Colonic mucosa (tissue), 4 donors: ENCODE results near the gene ECHDC3. TPM values are rescaled to one million over a fixed set of nuclear protein-coding genes. Genes with fewer than 3 reads are reported as not detected.
"Not testable (repeated sequence)": the region's sequence is repeated elsewhere in the genome, so short reads cannot be mapped to it uniquely, and the experiment has no call there.

Experiments
- DNase-seq: peaks from one replicate; pipeline ENCODE4 v3.0.0-alpha.2; 2020
- H3K27ac ChIP-seq: fragments of 200-600 bp; one replicate; pipeline ENCODE4 v1.8.0; 2021
- H3K27me3 ChIP-seq: fragments of 200-600 bp; one replicate; pipeline ENCODE4 v1.8.0; 2021
- H3K36me3 ChIP-seq: fragments of 200-600 bp; one replicate; pipeline ENCODE4 v1.8.0; 2021
- H3K4me1 ChIP-seq: fragments of 200-600 bp; one replicate; pipeline ENCODE4 v1.8.0; 2021; ENCODE audit warnings: mild to moderate bottlenecking
- H3K4me3 ChIP-seq: fragments of 200-600 bp; one replicate; pipeline ENCODE4 v1.8.0; 2021
- H3K9ac ChIP-seq, 2 donors: one replicate each; pipeline ENCODE4 v1.7.0; 2013; ENCODE audit warnings: control low read depth in 2 of 2, low read depth in 2 of 2, low read length in 2 of 2
- H3K9me3 ChIP-seq: fragments of 200-600 bp; one replicate; pipeline ENCODE4 v1.8.0; 2021
- CTCF ChIP-seq: fragments of 200-600 bp; IDR thresholded peaks from one replicate; pipeline ENCODE4 v1.8.0; 2022; ENCODE audit warnings: antibody characterized with exemption, mild to moderate bottlenecking
- intact Hi-C: fragments of 100-400 bp; cut with DNase I; formaldehyde crosslinking; loops from one replicate; pipeline ENCODE4 v1.14.1; 2022
- total RNA-seq, 2 donors: library from RNA; stranded (reverse); fragmentation: NEBNext Ultra II Directional in 1 of 2; extraction: Animal tissue kit (Norgen Biotek cat#: 25700) in 1 of 2; gene quantifications; one replicate each; pipeline ENCODE4 v1.2.1, GENCODE V29; 2021
- donor health status: healthy.
- donor health status: DM: no; HTN: no; CAD: no.
- donor health status: DM: no; HTN: no; CAD: no.

The ECHDC3 gene
- total RNA-seq, 2 donors from 2014 or later, result 14.0 to 17.6 TPM

GRCh38 chr10:11704092-11704491, 38.1 kb upstream of the ECHDC3 start:
- Histone ChIP-seq H3K9me3 (no peaks in the 10 kb centered on the region), H3K27ac (no peak overlapping the region), H3K9ac (no peak overlapping the region), H3K36me3 (no peaks in the 10 kb centered on the region), H3K27me3 (no peaks in the 10 kb centered on the region), H3K4me1 (no peaks in the 10 kb centered on the region), H3K4me3 (no peak overlapping the region)
- no peak for TF ChIP-seq CTCF
- intact Hi-C loops, result no loop called here
- DNase-seq, result no peak

- no peak overlapping the region for H3K4me3 ChIP-seq
- H3K27ac ChIP-seq, result no peak overlapping the region
- H3K4me1 ChIP-seq, result no peaks in the 10 kb centered on the region
- intact Hi-C loops, result no loop called here
- no peak for DNase-seq
- H3K9ac ChIP-seq, result no peak overlapping the region
- H3K36me3 ChIP-seq, result no peaks in the 10 kb centered on the region
- H3K9me3 ChIP-seq, result no peaks in the 10 kb centered on the region
- TF ChIP-seq CTCF, result no peak
- H3K27me3 ChIP-seq, result no peaks in the 10 kb centered on the region
Measured at GRCh38 chr10:11705722-11706121, 36.5 kb upstream of the ECHDC3 start.

- H3K36me3 ChIP-seq, result no peaks in the 10 kb centered on the region
- no peak overlapping the region for H3K4me3 ChIP-seq
- H3K4me1 ChIP-seq, result no peaks in the 10 kb centered on the region
- intact Hi-C loops, result no loop called here
- H3K27ac ChIP-seq, result no peak overlapping the region
- H3K27me3 ChIP-seq, result no peaks in the 10 kb centered on the region
- no peak for TF ChIP-seq CTCF
- H3K9me3 ChIP-seq, result no peaks in the 10 kb centered on the region
- no peak for DNase-seq
- no peak overlapping the region for H3K9ac ChIP-seq
Measured at GRCh38 chr10:11706895-11707567, 35.2 kb upstream of the ECHDC3 start.

GRCh38 chr10:11707624-11708350, 34.4 kb upstream of the ECHDC3 start:
- Histone ChIP-seq H3K27ac (no peak overlapping the region), H3K4me1 (no peaks in the 10 kb centered on the region), H3K36me3 (no peaks in the 10 kb centered on the region), H3K9me3 (no peaks in the 10 kb centered on the region), H3K27me3 (no peaks in the 10 kb centered on the region), H3K4me3 (no peak overlapping the region), H3K9ac (no peak overlapping the region)
- intact Hi-C loops, result no loop called here
- DNase-seq, result no peak
- no peak for TF ChIP-seq CTCF

GRCh38 chr10:11708801-11709200, 33.4 kb upstream of the ECHDC3 start:
- H3K9me3 ChIP-seq, H3K27me3 ChIP-seq, H3K36me3 ChIP-seq, H3K4me1 ChIP-seq, H3K9ac ChIP-seq, H3K27ac ChIP-seq, H3K4me3 ChIP-seq, DNase-seq, intact Hi-C loops: not testable (repeated sequence)

- no peaks in the 10 kb centered on the region for H3K27me3 ChIP-seq
- intact Hi-C loops, result no loop called here
- no peaks in the 10 kb centered on the region for H3K4me1 ChIP-seq
- H3K4me3 ChIP-seq, result no peak overlapping the region
- H3K9ac ChIP-seq, result no peak overlapping the region
- H3K27ac ChIP-seq, result no peak overlapping the region
- no peak for TF ChIP-seq CTCF
- no peaks in the 10 kb centered on the region for H3K36me3 ChIP-seq
- no peaks in the 10 kb centered on the region for H3K9me3 ChIP-seq
- no peak for DNase-seq
Measured at GRCh38 chr10:11712744-11713143, 29.4 kb upstream of the ECHDC3 start.
